GM19463 (cell line): Measurements from ENCODE around the gene PARD3B.
"Not testable (repeated sequence)": the region's sequence is repeated elsewhere in the genome, so short reads cannot be mapped to it uniquely, and the experiment has no call there.

Experiments
- ATAC-seq: cut with Tn5 transposase; IDR thresholded peaks from one replicate; pipeline ENCODE4 v1.9.1; 2021; ENCODE audit warnings: mild to moderate bottlenecking, moderate library complexity; ENCODE audit not compliant: unreplicated experiment

PARD3B gene

DNA sequence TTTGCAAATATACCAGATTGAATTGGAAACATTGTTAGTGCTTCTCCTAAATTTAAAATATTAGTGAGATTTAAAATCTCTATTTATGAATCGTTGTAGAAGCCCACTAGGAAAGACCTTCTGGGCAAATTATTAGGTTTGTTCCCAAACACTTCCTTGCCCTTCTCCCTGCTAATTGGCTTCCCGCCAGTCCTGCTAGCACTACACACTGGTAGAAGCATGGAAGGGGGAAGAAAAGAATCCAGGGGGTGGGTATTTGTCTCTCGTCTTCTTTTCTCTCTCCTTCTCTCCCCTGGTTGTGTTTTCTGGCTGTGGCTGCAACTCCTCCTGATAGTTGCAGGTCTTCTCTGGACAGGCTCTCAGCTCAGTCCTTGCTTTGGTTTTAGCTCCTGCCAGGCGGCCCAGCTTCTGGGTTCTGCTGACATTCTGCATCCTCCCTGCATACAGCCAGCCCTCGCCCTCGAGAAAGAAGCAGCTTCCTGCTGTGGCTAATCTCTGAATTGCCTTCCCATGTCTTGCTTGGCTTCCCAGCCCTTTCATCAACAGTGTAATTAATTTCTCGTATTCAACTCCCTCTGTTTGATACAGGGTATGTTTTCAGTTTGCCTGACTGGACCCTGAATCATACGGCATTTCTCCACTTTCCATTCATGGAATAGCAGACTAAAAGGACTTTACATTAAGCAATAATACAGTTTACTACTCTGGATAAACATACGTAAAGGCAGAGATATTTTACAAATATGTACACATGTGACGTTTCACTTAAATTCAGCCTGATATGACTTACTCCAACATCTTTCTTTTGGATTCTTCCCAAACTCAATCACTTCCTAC, 6.9 kb upstream of the PARD3B start:
- no peak for ATAC-seq

DNA sequence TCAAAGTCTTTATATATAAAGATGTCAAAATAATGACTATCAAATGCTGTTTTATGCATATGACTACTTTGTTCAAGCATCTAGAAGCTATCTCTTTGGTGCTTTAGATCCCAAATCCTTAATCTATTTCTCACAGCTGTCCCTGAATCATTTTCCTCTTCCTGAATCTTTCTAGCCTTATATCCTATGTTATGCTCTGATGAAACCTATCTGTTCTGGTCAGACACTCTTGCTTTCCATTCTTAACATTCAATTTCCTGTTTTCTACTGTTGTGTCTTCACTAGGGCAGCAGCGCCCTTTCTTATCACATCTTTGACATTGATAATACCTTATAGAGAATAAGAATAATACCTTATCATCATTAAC, 6.3 kb upstream of the PARD3B start:
- ATAC-seq: no peak

DNA sequence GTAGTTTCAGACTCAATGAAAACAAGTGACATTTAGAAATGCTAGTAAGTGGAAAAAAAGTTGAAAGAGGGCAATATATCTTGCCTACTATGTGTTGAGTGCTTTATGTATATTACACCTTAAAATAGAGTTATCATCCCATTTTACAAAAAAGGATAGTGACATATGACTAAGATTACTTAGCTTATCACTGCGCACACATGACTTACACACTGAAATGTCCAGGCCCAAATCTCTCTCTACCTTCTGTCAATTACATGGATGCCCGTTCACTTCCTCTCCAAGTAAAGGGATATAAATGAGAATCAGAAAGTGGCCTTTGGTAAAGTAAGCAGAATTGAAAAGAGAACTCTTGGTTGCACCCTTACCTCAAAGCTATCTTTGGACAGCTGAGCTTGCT, 3.6 kb upstream of the PARD3B start:
- no peak for ATAC-seq

DNA sequence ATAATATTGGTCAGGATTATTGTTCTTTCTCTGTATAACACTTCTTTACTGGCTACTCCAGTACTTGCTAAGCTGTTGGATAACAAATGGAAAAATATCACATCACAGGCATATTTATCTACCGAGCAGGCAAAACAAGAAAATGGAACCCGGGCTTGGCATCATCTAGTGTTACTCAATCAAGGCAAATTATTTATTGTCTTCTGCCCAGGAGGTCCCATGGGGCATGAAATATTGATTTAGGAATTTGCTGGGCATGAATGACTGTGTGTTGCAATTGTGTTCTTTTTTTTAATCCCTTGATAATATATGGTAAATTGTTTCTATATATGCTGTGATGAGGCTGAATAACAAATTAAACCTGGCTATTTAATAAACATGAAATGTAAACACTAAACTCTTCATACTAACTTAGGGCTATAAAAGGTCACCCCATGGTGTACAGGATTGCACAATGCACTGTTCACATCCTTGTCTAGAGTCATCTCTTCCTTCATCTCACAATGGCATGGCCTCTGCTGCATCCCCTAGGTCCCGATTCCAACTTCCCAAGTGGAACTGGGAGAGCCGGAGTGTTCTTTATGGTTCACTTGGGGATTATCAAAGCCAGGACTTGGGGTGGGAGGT, 2.2 kb upstream of the PARD3B start:
- ATAC-seq: no peak

DNA sequence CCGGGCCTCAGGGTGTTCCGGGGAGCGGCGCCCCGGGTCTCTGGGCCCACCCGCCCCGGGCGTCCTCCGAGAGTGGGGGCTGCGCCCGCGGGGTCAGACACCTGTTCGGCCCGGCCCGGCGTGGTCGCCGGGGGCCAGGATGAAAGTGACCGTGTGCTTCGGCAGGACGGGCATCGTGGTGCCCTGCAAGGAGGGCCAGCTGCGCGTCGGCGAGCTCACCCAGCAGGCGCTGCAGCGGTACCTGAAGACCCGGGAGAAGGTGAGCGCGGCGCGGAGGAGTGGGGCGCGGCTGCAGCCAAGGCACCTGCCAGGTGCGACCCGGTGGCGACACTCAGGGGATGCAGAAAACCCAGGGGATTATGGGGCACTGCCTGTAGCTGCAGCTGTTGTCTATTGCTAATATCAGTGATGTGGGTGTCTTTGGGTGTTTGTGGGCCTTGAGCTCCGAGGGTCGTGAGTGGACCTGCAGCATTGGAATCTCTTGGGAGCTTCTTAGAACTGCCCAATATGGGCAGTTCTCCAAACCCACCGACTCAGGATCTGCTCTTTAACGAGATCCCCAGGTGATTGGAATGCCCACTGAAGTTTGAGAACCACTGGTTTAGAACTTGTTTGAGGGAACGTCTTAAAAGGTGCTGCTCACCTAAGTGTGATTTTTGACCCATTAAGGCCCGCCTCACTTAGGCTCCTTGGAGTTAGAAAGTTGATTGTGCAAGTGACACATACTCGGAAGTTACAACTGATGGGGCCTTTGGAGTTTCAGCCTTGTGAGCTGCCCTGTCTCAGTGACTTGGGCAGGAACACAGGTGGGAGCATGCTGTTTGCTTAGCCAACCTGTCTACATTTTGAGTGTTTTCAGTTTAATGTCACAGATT, 823 bp downstream of the PARD3B start:
- ATAC-seq: no peak

DNA sequence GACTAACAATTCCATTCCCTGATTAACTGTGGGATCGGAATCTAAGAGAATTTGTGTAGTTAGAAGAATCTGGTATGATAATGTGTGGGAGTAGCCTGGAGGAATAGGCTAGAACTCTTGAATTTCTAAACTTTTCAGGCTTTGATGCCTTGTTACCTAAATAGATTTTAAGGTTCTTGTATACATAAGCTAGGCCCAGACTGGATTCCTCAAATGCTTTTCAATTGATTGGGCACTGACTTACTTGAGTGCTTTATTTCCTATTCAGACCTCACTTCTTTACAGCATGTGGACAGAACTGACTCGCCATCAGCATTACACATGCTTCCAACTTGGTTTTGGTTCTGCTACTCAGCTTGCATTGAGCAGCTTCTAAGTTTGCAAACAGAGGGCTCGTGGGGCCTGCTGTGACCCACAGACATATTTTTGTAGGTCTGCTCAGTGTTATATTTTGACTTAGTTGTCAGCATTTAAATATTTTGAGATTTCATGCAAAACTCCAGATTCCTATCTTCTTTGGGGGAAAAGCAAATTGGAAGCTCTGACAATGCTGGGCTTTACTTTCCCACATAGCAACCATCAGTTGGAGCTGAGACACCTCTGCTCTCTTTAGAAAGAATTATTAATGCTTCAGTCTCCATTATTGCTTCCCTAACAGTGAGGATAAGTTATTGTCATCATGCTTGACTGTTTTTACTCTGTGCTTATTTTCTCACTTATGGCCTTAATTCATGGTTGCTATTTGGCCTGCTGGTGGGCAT, 5.7 kb downstream of the PARD3B start:
- ATAC-seq: no peak

DNA sequence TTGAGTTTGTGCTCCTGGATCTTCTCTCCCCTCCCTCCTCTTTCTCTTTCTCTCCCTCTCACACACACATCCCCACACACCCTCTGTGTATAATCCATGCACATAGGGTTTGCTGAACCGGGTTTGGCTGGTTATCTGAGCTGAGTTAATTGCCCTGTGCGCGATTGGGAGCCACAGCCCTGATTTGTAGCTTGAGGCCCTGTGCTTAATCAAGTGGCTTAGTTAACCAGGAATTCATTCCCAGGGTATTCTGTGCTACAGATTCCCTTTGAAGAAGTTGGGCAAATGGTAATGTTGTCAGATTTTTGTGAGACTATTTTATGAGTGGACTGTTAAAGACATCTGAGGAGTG, 6.2 kb downstream of the PARD3B start:
- no peak for ATAC-seq

DNA sequence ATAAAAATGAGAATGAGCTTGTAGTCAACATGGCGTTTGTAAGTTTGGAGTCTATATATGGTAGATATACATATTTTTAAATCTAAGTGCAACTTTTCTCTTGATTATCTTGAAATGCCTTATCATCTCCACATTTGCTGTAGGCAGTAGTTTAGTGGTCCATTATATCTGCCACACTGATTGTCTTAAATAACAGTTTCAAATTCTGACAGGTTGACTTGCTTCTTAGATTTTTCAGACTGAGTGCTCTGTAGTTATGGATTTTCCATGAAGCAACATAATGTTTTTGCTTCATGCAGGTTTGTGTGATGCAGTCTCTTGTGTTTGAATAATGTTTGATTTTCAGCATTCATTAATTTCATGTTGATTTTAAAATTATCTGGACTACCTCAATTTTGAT, 12.3 kb downstream of the PARD3B start:
- no peak for ATAC-seq

DNA sequence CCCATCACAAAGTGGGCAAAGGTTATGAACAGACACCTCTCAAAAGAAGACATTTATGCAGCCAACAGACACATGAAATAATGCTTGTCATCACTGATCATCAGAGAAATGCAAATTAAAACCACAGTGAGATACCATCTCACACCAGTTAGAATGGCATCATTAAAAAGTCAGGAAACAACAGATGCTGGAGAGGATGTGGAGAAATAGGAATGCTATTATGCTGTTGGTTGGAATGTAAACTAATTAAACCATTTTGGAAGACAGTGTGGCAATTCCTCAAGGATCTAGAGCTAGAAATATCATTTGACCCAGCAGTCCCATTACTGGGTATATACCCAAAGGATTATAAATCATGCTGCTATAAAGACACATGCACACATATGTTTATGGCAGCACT, 14.1 kb downstream of the PARD3B start:
- not testable (repeated sequence) for ATAC-seq

DNA sequence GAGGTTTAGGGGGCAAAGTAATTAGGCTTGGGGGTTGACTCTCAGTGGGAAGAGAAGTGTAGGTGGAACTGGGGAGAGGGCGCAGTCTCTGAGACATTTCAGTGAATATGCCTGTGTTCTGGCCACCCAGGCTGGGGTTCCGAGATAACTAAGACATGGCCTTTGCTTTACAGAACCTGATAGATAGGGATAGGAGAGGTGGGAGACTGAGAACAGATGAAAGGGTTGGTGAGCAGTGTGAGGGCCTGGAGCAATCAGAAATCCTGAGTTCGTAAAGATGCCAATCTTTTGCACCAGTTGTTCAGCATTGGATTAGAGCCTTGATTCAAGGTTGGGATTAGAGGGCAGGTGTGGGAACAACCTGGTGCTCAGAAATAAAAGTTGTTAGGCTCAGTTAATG, 15.6 kb downstream of the PARD3B start:
- no peak for ATAC-seq

DNA sequence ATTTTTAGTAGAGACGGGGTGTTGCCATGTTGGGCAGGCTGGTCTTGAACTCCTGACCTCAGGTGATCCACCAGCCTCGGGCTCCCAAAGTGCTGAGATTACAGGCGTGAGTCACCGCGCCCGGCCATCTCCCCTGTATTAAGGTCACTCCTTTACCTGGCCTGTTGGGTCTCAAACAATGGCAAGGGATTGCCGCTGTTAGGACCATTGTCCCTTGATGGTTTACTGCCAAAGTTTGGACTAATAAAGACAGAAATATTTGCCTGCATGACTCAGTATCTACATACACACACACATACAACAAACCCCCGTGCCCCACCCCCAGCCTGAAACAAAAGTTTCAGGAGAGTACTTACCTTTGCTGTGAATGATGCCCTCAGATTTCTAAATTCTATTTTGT, 16.5 kb downstream of the PARD3B start:
- no peak for ATAC-seq

DNA sequence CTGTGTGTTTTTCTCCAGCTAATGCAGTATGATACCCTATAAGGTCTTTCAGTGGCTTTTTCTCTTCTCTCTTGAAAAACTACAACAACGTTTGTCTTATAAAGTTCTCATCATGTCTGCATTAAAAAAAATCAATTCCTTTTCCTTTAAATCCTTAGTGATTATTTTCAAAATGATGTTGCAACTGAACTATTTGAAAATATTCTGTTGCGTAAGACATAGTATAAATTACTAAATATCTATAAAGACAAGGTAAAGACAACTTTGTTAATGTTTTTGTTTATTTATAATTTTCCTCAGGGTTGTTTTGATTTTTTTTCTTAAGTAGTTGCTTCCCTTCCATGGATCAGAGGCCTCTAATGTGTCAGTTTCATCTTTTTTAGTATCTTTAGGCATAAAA, 21.2 kb downstream of the PARD3B start:
- ATAC-seq: no peak

DNA sequence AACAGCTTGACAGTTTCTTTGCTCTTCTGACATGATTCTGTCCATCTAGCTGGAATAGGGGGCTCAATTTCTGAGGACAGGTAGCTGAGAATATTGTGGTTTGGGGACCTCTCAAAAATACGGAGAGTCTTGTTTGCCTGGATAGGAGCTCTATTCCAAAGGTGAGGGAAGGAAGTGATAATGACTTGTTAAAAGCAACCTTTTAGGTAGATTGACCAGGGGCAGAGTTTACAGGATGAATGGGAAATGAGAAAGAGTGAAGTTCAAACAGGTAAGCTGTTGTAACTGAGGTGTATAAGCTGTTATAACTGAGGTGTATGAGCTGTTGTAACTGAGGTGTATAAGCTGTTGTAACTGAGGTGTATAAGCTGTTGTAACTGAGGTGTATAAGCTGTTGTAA, 25.1 kb downstream of the PARD3B start:
- no peak for ATAC-seq

DNA sequence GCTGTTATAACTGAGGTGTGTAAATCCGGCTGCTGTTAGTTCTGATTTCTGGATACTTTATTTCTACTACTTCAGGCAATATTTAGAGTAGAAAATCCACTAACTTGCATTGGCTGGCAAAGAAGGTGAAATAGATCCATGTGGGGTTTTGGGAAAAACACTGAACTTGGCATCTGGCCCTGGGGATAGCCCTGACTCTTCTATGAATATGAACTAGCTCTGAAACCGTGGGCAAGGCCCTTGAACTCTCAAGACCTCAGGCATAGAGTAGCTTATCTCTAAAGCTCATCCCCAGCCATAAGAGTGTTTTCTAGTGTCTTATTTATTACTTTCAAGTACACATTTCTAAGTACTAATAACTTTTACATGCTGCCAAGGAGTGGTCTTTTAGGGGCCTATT, 25.8 kb downstream of the PARD3B start:
- no peak for ATAC-seq

DNA sequence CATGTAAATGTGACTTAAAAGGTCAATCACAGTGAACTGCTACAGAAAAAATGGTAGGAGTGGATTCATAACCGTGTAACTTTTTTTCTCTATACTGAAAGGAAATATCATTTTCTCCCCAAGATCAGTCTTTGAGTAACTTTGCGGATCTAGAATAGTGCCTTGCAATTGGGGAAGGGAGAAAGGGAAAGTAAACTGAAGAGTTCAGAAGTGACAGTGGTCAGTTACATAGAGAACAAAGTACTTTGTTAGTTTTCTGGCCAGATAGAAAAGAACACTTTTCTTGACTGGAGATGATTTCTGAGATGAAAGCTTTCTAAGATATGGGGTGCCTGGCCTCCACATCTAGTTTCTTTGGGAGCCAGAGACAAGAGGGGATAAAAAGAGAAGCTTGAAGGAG, 26.6 kb downstream of the PARD3B start:
- ATAC-seq: no peak

DNA sequence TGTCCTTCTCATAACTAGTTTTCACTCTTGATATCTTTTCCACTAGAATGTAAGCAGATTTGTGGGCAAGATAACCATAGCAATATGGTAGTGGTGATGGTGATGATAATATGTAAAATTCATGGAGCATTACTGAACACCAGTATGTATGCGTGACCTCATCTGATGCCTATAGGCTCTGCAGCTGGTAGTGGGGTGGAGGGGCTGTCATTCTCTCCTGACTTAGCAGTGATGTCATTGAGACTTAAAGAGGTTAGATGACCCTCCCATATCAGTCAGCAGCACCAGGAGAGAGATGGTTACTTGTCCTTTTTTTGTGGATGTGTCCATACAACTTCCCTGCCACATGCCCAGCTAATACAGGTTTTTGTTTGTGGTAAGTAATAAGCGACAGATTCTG, 27.9 kb downstream of the PARD3B start:
- no peak for ATAC-seq

DNA sequence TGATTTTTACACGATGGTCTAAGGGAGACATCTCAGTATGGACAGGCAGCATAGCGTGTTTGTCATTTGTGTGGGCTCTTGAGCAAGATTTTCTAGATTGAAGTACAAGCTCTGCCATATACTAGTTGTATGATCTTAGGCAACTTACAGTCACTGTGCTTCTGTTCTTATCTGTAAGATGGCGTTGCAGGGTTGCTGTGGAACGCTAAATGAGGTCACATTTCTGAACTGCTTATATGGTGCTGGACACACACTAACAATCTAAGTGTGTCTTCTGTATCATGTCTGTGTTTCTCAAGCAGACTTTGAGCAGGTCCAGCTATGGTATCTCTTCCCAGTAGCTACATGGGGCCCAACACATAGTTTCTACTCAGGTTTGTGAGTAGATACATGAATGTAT, 29.2 kb downstream of the PARD3B start:
- no peak for ATAC-seq

DNA sequence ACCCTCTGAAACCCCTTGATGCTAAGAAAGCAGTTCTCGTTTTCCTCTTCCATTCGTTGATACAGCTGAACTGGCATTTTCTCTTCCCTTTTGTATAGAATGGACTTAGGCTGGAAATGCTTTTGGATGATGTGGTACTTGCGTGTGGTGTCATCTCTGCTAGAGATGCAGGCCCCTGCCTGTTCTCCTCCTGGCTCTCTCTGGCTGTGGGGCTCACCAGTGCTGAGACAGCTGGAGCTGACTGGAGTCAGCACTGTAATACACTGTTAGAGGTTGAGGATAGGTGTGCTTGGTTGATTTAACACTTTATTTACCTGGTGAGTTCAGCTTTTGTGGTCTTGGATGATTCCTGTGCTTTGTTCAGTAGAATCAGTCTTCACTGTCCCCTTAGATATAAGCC, 30.2 kb downstream of the PARD3B start:
- ATAC-seq: no peak

DNA sequence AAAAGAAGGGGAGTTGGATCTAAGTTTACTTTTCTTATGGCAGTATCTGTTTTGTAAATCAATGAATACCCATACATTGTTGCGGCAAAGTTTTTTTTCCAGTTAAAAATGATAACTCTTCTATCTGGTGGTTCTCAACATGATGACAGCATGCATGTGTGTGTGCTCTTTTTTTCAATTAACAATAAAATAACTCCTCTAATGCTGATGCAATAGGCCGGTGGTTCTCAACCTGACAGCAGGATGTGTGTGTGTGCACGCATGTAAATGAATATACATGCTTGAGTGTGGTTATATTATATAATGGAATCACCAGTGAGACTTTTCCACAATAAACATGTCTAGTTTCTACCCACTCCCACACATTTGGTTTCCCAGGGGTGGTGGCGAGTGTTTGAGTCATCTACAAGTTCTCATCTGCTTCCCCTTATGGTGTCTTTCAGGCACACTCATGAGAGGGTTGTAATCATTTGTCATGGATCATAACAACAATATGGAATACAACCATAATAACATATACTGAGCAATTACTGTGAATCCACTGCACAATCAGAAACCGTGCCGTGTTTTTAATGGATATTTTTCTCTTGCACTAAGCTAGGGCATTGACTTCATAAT, 31.2 kb downstream of the PARD3B start:
- no peak for ATAC-seq

DNA sequence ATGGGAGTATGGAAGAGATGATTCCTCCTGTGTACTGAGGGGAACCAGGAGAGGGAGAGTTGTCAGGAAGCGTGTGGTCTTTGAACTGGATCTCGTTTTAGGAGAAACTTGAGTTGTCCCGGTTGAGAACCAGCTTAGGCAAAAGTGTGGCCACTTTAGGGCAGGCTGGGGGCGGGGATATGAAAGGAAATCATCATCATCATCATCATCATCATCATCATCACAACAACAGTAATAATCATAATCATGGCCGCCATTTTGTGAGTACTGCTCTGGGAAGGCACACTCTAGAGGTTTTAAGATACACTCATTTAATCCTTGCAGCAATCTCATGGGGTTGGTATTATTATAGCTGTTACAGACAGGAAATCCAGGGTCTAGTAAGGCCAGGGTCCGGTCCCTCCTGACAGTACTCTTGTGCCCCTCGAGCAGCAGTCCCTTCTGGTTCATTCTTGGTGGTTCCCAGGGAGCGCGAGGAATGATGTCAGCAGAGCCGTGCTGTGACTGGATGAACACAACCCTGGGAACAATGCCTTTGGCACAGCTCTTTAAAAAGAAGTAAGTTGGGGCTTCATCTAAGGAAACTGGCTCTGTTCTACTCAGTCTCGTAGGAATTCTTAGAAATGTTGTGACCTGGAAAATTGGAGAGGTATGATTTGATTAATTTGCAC, 33.8 kb downstream of the PARD3B start:
- no peak for ATAC-seq
